ENCODE results near the gene NFATC2. TPM values are rescaled to one million over a fixed set of nuclear protein-coding genes. Genes with fewer than 3 reads are reported as not detected.

The NFATC2 gene
- polyA plus RNA-seq, 1 donor: 22.3 TPM

- WGBS (ENCODE audit: insufficient coverage, low lambda C conversion rate): 90% methylated on average over 4 of the region's 10 CpGs
- Histone ChIP-seq H3K4me3 (ENCODE audit: low read length) (no peak overlapping the region), H3K36me3 (ENCODE audit: control insufficient read depth, insufficient read depth, low read length) (peaks cover 55% of the 10 kb centered on the region), H3K27ac (ENCODE audit: low read length) (no peak overlapping the region), H3K4me1 (ENCODE audit: control insufficient read depth, insufficient read depth, low read length) (no peaks in the 10 kb centered on the region), H3K27me3 (ENCODE audit: control insufficient read depth, insufficient read depth, low read length) (no peaks in the 10 kb centered on the region), H3K9me3 (ENCODE audit: control insufficient read depth, low read depth, low read length) (no peaks in the 10 kb centered on the region)
- DNase-seq: no peak
Measured at GRCh38 chr20:51409192-51409880, 133.2 kb downstream of the NFATC2 start.

GRCh38 chr20:51404297-51405060, 138.0 kb downstream of the NFATC2 start:
- Histone ChIP-seq H3K27ac (ENCODE audit: low read length) (no peak overlapping the region), H3K27me3 (ENCODE audit: control insufficient read depth, insufficient read depth, low read length) (no peaks in the 10 kb centered on the region), H3K9me3 (ENCODE audit: control insufficient read depth, low read depth, low read length) (no peaks in the 10 kb centered on the region), H3K4me3 (ENCODE audit: low read length) (no peak overlapping the region), H3K36me3 (ENCODE audit: control insufficient read depth, insufficient read depth, low read length) (peaks cover 60% of the 10 kb centered on the region), H3K4me1 (ENCODE audit: control insufficient read depth, insufficient read depth, low read length) (no peaks in the 10 kb centered on the region)
- WGBS (ENCODE audit: insufficient coverage, low lambda C conversion rate): no CpG with 5 or more reads among the region's 10 CpGs
- DNase-seq: no peak

- WGBS (ENCODE audit: insufficient coverage, low lambda C conversion rate): no CpG with 5 or more reads among the region's 9 CpGs
- H3K36me3 ChIP-seq (ENCODE audit: control insufficient read depth, insufficient read depth, low read length): peaks cover 57% of the 10 kb centered on the region
- peaks cover 4% of the 10 kb centered on the region for H3K4me1 ChIP-seq (ENCODE audit: control insufficient read depth, insufficient read depth, low read length)
- no peak for DNase-seq
- no peaks in the 10 kb centered on the region for H3K27me3 ChIP-seq (ENCODE audit: control insufficient read depth, insufficient read depth, low read length)
- no peak overlapping the region for H3K27ac ChIP-seq (ENCODE audit: low read length)
- no peaks in the 10 kb centered on the region for H3K9me3 ChIP-seq (ENCODE audit: control insufficient read depth, low read depth, low read length)
- H3K4me3 ChIP-seq (ENCODE audit: low read length): no peak overlapping the region
Measured at GRCh38 chr20:51403466-51404220, 138.9 kb downstream of the NFATC2 start.

- Histone ChIP-seq H3K27me3 (ENCODE audit: control insufficient read depth, insufficient read depth, low read length) (no peaks in the 10 kb centered on the region), H3K36me3 (ENCODE audit: control insufficient read depth, insufficient read depth, low read length) (peaks cover 59% of the 10 kb centered on the region), H3K27ac (ENCODE audit: low read length) (no peak overlapping the region), H3K9me3 (ENCODE audit: control insufficient read depth, low read depth, low read length) (no peaks in the 10 kb centered on the region), H3K4me3 (ENCODE audit: low read length) (no peak overlapping the region), H3K4me1 (ENCODE audit: control insufficient read depth, insufficient read depth, low read length) (peaks cover 5% of the 10 kb centered on the region)
- DNase-seq: no peak
- no CpG with 5 or more reads among the region's 2 CpGs for WGBS (ENCODE audit: insufficient coverage, low lambda C conversion rate)
Measured at GRCh38 chr20:51402201-51402600, 140.3 kb downstream of the NFATC2 start.

- H3K27me3 ChIP-seq (ENCODE audit: control insufficient read depth, insufficient read depth, low read length): no peaks in the 10 kb centered on the region
- H3K4me1 ChIP-seq (ENCODE audit: control insufficient read depth, insufficient read depth, low read length): peaks cover 5% of the 10 kb centered on the region
- H3K4me3 ChIP-seq (ENCODE audit: low read length): no peak overlapping the region
- H3K27ac ChIP-seq (ENCODE audit: low read length): no peak overlapping the region
- H3K36me3 ChIP-seq (ENCODE audit: control insufficient read depth, insufficient read depth, low read length): peaks cover 56% of the 10 kb centered on the region
- whole genome bisulfite sequencing (ENCODE audit: insufficient coverage, low lambda C conversion rate): no CpG with 5 or more reads among the region's 4 CpGs
- DNase-seq: no peak
- no peaks in the 10 kb centered on the region for H3K9me3 ChIP-seq (ENCODE audit: control insufficient read depth, low read depth, low read length)
Measured at GRCh38 chr20:51401496-51401895, 141.0 kb downstream of the NFATC2 start.

- DNase-seq: no peak
- Histone ChIP-seq H3K27ac (ENCODE audit: low read length) (no peak overlapping the region), H3K4me1 (ENCODE audit: control insufficient read depth, insufficient read depth, low read length) (peaks cover 5% of the 10 kb centered on the region), H3K4me3 (ENCODE audit: low read length) (no peak overlapping the region), H3K36me3 (ENCODE audit: control insufficient read depth, insufficient read depth, low read length) (peaks cover 47% of the 10 kb centered on the region), H3K9me3 (ENCODE audit: control insufficient read depth, low read depth, low read length) (no peaks in the 10 kb centered on the region), H3K27me3 (ENCODE audit: control insufficient read depth, insufficient read depth, low read length) (no peaks in the 10 kb centered on the region)
- WGBS (ENCODE audit: insufficient coverage, low lambda C conversion rate): no CpG with 5 or more reads among the region's 17 CpGs
Measured at GRCh38 chr20:51400051-51400926, 142.2 kb downstream of the NFATC2 start.

- 83% methylated on average over 1 of the region's 6 CpGs for WGBS (ENCODE audit: insufficient coverage, low lambda C conversion rate)
- H3K36me3 ChIP-seq (ENCODE audit: control insufficient read depth, insufficient read depth, low read length): peaks cover 45% of the 10 kb centered on the region
Measured at GRCh38 chr20:51399006-51399890, 143.3 kb downstream of the NFATC2 start.

GRCh38 chr20:51398552-51398951, 144.0 kb downstream of the NFATC2 start:
- H3K4me1 ChIP-seq (ENCODE audit: control insufficient read depth, insufficient read depth, low read length): peaks cover 5% of the 10 kb centered on the region
- DNase-seq: no peak
- H3K27me3 ChIP-seq (ENCODE audit: control insufficient read depth, insufficient read depth, low read length): no peaks in the 10 kb centered on the region
- H3K27ac ChIP-seq (ENCODE audit: low read length): no peak overlapping the region
- WGBS (ENCODE audit: insufficient coverage, low lambda C conversion rate): no CpG with 5 or more reads among the region's 4 CpGs
- peaks cover 41% of the 10 kb centered on the region for H3K36me3 ChIP-seq (ENCODE audit: control insufficient read depth, insufficient read depth, low read length)
- no peaks in the 10 kb centered on the region for H3K9me3 ChIP-seq (ENCODE audit: control insufficient read depth, low read depth, low read length)
- no peak overlapping the region for H3K4me3 ChIP-seq (ENCODE audit: low read length)

More at GRCh38 chr20:51399006-51399890, 143.3 kb downstream of the NFATC2 start:
- no peak overlapping the region for H3K4me3 ChIP-seq (ENCODE audit: low read length)
- peaks cover 5% of the 10 kb centered on the region for H3K4me1 ChIP-seq (ENCODE audit: control insufficient read depth, insufficient read depth, low read length)
- no peaks in the 10 kb centered on the region for H3K9me3 ChIP-seq (ENCODE audit: control insufficient read depth, low read depth, low read length)
- no peak for DNase-seq
- H3K27me3 ChIP-seq (ENCODE audit: control insufficient read depth, insufficient read depth, low read length): no peaks in the 10 kb centered on the region
- no peak overlapping the region for H3K27ac ChIP-seq (ENCODE audit: low read length)

- DNase-seq: no peak
- 100% methylated on average over 1 of the region's 10 CpGs for WGBS (ENCODE audit: insufficient coverage, low lambda C conversion rate)
- H3K36me3 ChIP-seq (ENCODE audit: control insufficient read depth, insufficient read depth, low read length): peaks cover 39% of the 10 kb centered on the region
Measured at GRCh38 chr20:51398083-51398482, 144.4 kb downstream of the NFATC2 start.

More at GRCh38 chr20:51398083-51398482, 144.4 kb downstream of the NFATC2 start:
- peaks cover 5% of the 10 kb centered on the region for H3K4me1 ChIP-seq (ENCODE audit: control insufficient read depth, insufficient read depth, low read length)
- H3K4me3 ChIP-seq (ENCODE audit: low read length): no peak overlapping the region
- H3K9me3 ChIP-seq (ENCODE audit: control insufficient read depth, low read depth, low read length): no peaks in the 10 kb centered on the region
- H3K27ac ChIP-seq (ENCODE audit: low read length): no peak overlapping the region
- H3K27me3 ChIP-seq (ENCODE audit: control insufficient read depth, insufficient read depth, low read length): no peaks in the 10 kb centered on the region

All from large intestine (tissue), 3 donors.